Choroid plexus epithelial cell (primary cell): Measurements from ENCODE around the gene INPP5A.

Source experiments
- DNase-seq: peaks from one replicate; pipeline ENCODE4 v3.0.0-alpha.2; 2010; ENCODE audit warnings: low read depth
- H3K4me3 ChIP-seq: 2 replicates; pipeline ENCODE4 v1.5.1; 2011; ENCODE audit warnings: low read depth, mild to moderate bottlenecking, control low read depth, low read length, moderate library complexity
- TF ChIP-seq, protein P1 (sequence below): conservative IDR thresholded peaks from 2 replicates; pipeline ENCODE4 v1.5.1; 2011; ENCODE audit warnings: low read depth, mild to moderate bottlenecking, control low read depth, inconsistent platforms, low read length, moderate library complexity

The INPP5A gene

DNA sequence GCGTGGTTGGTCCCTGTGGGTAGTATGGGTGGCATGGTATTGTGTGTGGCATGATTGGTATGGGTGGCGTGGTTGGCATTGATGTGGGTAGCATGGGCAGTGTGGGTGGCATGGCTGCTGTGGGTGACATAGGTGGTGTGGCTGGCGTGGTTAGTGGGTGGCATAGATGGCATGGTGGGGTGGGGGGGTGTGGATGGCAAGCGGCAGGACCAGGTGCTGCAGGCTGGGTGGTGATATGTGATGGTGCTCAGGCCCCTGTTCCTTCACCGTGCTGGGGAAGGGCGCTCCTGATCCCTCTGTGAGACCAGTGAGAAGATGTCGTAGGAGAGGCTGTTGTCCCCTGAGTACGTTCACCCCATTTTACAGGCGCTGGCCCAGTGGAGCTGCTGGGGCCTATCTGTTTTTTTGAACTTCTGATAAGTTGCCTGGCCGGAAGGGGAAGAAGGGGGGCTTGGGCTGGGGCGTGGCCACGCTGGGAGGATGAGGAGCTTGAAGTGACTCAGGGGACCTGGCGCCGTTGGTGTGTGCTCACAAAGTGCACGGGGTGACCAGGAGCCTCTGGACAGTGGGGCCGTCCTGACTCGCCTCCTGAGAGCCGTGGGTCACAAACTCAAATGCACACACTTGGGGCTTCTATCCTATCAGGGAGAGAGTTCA lies 17.5 kb downstream of the INPP5A start:
- H3K4me3 ChIP-seq, result no peak overlapping the region
- TF ChIP-seq, protein P1, sequence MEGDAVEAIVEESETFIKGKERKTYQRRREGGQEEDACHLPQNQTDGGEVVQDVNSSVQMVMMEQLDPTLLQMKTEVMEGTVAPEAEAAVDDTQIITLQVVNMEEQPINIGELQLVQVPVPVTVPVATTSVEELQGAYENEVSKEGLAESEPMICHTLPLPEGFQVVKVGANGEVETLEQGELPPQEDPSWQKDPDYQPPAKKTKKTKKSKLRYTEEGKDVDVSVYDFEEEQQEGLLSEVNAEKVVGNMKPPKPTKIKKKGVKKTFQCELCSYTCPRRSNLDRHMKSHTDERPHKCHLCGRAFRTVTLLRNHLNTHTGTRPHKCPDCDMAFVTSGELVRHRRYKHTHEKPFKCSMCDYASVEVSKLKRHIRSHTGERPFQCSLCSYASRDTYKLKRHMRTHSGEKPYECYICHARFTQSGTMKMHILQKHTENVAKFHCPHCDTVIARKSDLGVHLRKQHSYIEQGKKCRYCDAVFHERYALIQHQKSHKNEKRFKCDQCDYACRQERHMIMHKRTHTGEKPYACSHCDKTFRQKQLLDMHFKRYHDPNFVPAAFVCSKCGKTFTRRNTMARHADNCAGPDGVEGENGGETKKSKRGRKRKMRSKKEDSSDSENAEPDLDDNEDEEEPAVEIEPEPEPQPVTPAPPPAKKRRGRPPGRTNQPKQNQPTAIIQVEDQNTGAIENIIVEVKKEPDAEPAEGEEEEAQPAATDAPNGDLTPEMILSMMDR, result no peak
- DNase-seq, result no peak

DNA sequence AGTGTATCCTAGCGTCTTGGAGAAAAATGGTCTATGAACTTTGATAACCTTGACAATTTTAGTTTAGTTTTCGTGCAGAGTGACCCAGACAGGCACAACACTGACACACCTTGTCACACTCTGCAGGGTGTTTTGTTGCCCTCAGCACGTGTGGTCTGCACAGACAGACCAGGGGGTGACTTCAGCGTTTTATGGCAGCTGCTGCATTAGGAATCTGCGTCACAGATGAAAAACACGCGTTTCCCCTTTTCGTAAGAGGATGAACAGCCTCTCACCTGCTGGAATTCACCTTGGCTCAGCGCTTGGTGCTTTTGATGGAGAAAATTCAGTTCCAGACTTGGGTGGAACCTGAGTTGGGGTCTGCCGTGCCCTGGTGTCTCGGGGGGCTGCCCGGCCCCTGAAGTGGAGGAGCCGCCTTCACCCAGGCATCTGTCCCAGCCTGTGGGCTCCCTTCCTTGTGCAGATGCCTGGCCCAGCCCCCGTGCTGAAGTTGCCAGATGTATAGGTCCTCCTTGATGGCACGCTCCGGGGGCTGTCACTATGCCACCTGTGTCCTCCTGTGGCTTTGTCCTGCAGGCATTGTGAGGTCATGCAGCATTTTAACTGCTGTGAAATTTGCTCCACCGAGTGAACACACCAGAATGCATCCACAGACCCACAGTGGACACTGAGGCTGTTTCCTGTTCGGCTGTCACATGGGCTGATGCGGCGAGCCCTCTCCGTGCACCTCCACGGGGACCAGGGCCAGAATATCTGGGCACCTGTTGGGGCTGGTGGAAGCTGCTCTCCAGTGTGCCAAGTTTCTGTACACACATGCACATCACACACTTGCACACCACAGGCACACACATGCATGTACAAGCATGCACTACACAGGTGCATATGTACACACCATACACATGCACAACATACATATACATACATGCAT lies 18.3 kb downstream of the INPP5A start:
- no peak overlapping the region for H3K4me3 ChIP-seq
- no peak for DNase-seq
- TF ChIP-seq, protein P1, result no peak

DNA sequence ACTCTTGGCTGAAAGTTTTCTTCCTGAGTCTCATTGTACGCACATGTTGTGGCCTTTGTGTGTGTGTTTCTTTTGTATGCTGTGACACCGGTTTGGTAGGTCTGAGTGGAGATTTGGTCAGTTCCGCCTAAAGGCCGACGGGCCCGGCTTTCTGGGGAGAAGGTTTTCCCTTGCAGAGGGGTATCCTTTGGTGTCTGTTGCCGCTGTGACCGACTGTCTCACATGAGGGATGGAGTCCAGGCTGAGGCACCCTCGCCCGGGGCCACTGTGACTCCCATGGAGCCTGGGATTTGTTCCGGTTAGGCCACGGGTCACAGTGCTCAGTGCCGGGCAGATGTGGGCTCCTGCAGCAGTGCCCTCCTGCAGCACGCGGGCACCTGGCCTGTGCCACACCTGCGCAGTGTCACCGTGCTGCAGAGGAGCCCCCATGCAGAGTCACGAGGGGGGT lies 19.4 kb downstream of the INPP5A start:
- TF ChIP-seq, protein P1, result no peak
- no peak overlapping the region for H3K4me3 ChIP-seq
- no peak for DNase-seq

DNA sequence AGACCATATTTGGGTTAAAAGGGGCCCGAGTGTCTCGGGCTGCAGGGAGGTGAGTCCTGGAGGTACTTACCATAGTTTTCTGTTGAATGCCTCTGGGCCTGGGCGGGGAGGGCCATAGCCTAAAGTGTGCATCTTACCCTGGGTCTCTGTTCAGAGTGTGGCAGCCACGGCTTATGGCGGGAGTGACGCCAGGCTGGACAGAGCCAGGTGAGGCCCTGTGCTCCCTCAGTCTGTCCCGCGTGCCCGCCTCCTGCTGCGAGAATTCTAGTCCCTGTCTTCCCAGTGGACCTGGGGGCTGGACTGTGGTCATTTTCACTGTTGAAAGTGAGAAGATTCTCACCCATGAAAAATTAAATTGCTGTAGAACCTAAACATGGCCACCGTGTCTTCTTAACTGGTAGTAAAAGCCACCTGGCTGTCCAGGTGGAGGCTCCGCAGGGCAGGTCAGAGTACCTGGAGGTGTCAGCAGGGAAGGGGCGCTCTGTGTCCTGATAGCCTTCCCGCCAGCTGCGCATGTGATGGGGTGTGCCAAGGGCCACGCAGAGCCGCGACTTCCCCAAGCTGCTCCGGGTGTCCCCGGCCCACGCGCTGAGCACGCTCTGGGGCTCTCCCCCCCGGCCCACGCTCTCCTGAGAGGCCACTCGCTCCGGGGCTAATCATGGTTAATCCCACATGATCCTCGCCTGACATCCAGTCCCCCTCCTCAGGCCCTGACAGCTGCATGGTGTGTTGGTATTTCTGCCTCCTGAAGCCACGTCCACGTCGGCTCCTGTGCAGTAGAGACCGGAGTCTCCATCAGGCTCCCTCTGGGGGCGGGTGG lies 20.3 kb downstream of the INPP5A start:
- no peak for DNase-seq
- no peak overlapping the region for H3K4me3 ChIP-seq
- TF ChIP-seq, protein P1, result no peak

DNA sequence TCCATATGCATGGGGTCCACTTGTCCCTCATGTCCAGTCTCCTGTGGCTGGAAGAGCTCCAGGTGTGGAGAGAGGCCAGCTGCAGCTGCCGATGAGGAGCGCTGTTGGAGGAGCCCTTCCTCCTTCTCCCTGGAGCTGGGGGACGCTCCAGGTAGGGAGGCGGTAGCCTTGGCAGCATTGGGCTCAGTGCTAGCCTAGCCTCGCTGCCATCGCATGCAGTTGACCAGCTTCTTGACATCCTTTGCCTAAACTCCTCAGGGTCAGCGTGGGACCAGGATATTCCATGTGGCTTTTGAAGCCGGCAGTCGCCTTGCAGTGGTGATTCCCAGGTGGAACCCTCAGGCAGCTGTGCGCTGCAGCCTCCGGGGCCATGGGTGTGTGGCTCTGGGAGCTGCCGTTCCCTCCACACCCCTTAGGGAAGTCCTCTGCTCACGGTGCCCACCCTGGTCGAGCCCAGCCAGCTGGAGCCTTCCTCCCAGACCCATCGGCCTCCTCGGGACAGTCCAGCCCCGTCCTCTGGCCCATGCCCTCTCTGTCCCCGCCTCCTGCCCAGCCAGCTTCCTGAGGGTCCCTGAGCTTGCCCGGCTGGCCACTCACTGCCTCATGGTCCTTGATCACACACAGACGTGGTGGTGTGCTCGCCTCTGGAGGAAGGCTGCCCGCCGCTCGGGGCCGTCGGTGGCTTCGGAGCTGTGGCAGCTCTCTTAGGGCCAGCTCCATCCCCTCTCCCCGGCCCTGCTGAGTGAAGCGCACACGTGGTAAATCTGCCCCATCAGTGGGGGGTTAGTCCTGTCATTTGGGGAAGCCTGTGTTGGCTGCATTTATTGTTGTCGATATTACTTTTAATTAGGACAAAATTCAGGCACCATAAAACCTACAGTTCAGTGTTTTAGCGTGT lies 21.2 kb downstream of the INPP5A start:
- TF ChIP-seq, protein P1, result no peak
- no peak for DNase-seq

DNA sequence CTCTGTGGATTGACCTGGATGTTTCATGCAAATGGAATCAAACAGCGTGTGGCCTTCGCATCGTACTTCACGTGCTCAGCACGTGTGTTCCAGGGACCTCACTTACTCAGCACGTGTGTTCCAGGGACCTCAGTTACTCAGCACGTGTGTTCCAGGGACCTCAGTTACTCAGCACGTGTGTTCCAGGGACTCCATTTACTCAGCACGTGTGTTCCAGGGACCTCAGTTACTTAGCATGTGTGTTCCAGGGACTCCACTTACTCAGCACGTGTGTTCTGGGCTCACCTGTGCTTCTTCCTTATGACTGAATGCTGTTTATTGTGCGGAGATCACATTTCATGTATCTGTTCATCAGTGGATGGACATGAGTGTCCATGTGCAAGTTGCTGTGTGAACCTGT lies 22.0 kb downstream of the INPP5A start:
- no peak overlapping the region for H3K4me3 ChIP-seq
- no peak for DNase-seq
- TF ChIP-seq, protein P1, result no peak

More for the DNA sequence above, 21.2 kb downstream of the INPP5A start:
- H3K4me3 ChIP-seq, result no peak overlapping the region
